ENCODE data around the gene ELF1.
"Not testable (repeated sequence)": the region's sequence is repeated elsewhere in the genome, so short reads cannot be mapped to it uniquely, and the experiment has no call there.

The ELF1 gene

DNA sequence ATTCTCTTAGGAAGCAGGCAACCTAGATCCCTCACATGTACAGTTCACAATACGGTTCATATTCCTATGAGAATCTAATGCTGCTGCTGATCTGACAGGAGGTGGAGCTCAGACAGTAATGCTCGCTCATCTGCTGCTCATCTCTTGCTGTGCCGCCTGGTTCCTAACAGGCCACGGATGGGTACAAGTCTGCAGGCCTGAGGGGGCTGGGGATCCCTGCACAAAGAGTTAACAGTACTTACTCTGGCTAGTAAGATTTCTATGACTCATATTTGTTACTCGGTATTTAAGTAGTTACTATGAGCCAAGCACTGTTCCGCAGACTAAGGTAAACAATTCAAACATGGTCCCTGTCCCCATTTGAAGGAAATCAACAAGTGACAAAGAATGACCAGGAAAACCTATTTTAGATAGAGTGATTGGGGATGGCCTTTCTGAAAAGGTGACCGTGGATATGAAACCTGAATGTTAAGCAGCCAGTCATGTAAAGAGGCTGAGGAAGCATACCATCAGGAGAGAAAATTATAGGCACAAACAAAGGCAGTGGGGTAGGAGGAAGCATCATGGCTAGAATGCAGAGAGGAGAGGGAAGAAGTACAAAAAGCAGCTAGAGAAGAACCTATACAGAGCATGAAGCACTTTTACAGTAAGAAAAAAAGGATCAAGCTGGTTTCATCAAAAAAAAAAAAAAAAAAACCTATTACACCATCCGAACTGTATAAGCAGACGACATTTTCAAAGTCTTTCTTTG is 21.6 kb upstream of the ELF1 start:
- no peak for DNase-seq

DNA sequence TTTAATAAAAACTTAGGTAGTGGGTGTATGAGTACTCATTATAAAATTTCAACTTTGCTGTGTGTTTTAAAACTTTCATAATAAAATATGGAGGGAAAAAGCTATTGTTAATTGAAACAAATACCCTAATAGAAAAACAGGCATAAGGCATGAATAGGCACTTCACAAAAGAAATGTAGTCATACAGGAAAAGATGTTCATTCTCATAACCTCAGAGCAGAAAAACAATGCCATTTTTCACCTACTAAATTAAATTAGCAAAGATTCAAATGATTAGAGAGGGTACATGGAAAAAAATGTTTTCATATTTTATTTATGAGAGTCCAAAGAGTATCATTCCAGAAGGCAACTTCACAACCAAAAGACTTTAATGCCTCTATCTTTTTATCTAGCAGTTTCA is 20.6 kb upstream of the ELF1 start:
- DNase-seq, result no peak

DNA sequence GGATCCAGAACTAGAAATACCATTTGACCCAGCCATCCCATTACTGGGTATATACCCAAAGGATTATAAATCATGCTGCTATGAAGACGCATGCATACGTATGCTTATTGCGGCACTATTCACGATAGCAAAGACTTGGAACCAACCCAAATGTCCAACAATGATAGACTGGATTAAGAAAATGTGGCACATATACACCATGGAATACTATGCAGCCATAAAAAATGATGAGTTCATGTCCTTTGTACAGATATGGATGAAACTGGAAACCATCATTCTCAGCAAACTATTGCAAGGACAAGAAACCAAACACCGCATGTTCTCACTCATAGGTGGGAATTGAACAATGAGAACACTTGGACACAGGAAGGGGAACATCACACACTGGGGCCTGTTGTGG is 17.4 kb upstream of the ELF1 start:
- DNase-seq, result not testable (repeated sequence)

DNA sequence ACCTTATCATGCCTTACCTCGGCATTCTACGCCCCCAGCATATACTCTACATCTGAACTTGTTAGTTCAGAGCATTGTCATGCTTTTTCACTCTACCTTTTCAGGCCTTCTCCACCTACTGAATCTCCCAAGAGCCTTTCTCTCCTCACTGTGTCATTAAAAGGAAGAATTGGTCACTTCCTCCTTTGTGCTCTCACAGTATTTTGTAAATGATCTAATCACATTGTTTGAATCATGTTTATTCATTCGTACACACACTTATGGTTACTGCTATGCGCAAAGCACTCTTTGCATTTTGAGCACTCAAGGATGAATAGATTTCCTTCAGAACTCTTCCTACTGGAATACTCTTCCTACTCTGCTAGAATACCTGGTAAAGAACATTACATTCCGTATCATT is 15.8 kb upstream of the ELF1 start:
- DNase-seq, result no peak

DNA sequence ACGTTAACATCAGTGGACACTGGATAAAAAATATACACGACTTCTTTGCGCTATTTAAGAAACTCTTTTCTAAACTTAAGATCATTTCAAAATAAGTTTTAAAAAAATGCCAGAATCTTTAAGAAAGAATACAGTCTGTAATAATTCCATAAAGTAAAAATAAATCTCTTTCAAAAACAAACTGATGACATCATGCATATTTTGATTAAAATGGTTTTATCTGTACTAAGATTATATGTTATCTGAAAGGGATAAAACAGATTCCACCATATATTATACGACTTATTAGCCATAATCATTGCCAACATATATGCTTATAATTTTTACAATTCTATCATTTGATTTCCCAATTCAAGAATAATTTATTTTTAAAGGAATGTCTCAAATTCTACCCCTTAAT is 15.3 kb upstream of the ELF1 start:
- no peak for DNase-seq

DNA sequence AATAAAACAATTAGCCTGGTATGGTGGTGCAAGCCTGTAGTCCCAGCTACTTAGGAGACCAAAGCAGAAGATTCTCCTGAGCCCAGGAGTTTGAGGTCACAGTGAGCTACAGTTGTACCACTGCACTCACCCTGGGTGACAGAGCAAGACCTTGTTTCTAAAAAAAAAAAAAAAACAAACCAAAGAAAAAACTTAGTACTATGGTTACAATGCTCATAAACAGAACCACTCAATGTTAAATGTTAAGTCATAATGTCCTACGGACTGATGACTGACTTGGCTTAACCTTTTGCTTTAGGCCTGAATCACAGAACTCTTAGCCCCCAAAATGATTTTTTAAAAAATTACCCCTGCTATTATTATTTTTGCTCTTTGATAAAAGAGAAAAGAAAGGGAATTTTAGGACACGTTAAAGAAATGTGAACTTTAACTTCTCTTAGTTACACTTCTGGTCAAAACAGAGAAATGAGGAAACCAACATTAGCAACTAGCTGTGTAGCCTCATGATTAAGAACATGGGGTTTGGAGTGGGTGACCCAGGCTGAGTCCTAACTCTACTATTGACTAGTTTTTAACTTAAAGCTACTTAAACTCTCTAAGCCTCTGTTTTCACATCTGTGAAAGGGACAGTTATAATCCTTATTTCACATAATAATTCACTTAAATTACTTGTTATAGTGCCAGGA is 13.7 kb upstream of the ELF1 start:
- DNase-seq, result no peak

DNA sequence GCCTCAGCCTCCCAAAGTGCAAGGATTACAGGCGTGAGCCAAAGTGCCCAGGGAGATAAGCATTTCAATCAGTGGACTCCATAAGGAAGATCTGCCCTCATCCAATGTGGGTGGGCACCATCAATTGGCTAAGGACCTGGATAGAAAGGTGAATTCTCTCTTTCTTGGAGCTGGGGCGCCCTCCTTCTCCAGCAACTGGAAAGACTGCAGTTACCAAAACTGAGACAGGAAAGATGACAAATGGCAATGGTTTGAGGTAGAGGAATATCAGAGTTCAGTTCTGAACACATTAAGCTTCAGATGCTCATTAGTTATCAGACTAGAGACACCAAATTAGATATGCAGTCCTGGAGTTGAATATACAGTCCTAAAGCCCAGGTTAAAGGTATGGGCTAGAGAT is 10.5 kb upstream of the ELF1 start:
- DNase-seq, result no peak

DNA sequence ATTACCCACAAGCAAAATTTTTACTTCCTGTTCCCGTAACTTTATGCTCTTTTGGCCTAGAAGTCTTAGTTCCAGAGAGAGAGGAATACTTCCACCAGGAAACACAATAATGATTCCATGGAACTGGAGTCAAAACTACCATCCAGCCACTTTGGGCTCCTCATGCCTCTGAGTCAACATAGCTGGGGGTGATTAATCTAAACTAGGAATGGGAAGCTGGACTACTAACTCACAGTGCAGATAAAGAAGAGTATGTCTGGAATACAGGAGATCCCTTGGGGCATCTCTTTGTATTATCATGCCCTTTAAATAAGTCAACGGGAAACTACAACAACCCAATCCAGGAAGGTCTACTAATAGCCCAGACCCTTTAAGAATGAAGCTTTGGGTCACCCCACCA is 8.9 kb upstream of the ELF1 start:
- no peak for DNase-seq

DNA sequence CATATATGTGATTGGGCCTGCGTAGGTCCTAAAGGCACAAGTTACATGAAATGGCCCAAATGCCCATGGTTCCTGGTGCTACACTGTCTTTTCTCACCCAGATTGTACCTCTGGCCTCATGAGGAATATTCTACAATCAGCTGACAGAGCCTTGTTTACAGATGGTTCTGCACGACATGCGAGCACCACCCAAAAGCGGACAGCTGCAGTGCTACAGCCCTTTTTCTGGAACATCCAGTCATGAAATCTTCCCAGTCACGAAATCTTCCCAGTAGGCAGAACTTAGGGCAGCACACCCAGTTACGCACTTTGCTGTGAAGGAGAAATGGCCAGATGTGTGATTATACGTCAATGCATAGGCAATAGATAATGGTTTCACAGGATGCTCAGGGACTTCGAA is 7.7 kb upstream of the ELF1 start:
- DNase-seq, result no peak

DNA sequence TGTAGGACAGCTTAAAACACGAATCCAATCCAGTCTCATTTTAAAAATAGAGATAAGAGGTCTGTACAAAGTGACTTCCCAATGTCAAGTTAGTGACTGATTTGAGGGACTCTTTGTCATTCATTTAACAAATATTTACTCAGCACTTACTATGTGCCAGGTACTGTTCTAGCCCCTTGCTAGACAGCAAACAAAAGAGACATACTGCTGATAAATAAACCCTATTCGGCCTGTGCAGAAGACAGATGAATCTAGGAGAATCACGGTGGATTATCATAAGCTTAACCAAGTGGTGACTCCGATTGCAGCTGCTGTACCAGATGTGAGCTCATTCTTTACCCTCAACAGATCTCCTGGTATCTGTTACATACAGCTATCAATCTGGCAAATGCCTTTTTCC is 6.4 kb upstream of the ELF1 start:
- DNase-seq, result no peak

DNA sequence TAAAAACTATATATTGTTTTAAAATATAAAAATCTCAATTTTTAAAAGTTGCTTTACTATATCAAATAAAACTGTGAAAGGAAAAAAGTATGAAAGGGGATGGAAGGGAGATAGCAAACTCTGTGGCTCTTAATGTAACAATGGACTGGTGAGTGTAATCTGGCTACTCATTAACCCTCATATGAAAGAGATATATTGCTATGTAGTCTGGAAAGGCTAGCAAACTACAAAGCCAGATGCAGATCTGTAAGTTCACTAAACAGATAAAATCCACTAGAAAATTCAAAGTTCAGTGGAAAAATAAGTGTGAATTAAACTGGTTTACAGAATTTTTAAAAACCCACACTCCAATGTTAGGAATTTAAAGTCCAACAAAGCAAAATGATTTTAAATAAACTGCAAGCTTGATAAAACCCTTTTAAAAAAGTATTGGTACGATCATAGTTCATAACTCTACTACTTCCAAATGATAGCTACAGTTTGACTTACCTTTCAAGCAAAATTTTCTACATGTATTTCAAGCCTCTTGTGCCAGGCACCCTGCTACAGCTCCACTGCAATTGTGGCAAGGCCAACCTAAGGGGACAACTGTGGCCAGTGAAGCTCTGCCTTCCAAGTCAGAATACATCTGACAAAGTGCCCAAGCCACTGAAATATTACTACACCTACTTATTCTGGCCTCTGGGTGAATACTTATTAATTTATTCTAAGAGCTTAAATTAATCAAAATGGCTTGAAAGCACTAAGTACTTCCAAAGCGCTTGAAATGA is 647 bp upstream of the ELF1 start:
- no peak for DNase-seq

DNA sequence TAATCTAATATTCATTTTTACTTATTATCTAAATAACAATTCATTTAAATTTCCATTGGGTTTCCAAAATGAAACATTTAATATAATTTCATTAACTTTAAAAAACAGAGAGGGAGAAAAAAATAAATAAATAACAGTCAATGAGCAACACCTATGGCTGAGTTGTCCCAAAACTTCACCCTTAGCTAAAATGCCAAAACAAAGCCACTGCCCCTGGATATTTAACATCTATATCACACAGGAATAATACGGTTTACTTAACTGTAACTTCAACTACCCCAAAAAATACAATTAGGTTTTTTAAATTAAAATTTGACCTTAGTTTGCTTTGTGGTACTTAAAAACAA is 541 bp downstream of the ELF1 start:
- DNase-seq, result no peak

DNA sequence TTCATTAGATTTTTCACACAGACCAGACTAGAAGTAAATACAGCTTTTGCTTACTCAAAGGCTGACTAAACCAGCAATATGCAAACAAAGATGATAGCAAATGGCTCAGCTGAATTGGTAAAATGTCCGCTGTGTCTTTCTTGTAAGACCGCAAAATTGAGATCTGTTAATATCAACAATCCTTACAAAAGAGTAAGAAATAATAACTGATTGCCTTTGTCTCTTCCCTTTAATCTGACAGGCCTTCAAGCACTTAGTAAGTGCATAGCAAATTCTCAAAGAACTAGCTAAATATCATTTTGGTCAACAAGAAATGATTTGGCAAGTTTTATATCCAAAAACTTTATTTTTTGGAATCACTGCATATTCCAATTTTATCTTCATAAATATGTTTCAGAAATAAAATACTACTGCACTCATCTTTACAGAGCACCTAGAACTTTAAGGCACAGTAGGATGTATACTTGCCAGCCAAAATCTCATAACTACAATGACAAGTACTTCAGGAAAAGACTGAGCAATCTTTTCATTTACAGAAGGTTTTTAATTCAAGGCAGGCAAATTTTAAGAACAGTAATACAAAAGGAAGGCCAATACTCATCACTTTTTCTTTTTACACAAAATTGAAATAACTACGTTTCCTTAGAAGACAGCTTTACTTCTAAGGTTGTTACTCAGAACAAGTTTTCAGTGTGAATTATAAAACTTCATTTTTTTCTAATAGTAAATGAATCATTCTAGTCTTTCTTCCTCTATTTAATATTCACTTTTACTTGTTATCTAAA is 1.1 kb downstream of the ELF1 start:
- no peak for DNase-seq

DNA sequence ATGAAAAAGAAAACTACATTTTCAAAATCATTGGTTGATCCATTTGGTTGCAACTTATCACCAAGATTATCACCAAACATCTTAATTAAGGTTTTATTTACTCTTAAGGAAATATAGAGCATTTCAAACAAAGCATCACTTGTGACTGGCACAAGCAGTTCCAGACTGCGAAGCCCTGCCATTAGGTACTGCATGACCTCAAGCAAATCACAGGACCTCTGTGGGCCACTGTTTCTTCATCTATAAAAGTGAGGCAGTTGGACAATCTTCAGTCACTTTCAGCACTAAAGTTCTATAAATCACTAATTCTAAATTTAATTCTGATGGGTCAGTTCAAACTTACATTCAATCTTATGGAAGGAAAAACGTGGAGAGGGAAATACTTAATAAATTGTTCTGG is 2.0 kb downstream of the ELF1 start:
- no peak for DNase-seq

DNA sequence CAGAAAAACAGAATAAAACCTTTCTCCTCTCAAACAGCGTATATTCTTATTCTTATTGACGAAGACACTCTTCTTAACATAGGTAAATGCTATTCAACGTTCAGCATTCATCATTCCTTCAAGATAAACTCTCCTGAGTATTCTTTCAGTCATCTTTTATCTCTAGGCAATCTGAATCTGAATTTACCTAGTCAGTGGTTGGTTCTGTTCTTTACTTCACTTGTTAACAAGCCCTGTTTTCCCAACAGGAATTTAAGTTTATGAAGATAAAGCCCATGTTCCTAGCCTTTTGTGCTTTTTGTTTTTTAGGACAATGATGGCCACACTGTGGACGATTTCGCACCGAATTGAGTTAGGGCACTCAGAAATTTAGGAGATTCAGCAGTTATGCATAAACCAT is 3.2 kb downstream of the ELF1 start:
- no peak for DNase-seq

DNA sequence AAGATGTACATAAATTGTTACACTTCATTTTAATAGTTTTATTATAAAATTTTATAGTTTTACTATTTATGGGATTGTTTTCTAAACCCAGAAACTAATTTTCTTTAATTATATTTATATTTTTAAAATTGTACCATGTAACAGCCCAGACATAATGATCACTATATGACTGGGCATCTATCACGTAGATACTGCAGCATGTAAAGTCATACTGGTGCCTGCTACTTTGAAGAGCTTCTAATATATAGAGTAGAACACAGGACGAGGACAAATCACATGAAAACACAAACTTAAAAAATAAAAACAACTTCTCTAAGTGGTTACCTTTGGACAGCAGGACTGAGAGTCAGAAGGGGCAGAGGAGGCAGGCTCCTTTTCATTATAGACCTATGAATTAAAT is 5.3 kb downstream of the ELF1 start:
- no peak for DNase-seq

DNA sequence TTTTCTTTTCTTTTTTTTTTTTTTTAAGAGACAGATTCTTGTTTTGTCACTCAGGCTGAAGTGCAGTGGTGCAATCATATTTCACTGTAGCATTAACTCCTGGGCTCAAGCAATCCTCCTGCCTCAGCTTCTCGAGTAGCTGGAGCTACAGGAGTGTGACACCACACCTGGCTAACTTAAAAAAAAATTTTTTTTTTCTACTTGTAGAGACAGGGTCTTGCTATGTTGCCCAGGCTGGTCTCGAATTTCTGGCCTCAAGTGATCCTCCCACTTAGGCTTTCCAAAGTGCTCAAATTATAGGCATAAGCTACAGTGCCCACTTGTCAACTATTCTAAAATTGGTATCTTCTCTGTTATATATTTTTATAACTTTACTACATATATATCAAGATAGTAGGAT is 6.6 kb downstream of the ELF1 start:
- DNase-seq, result no peak

DNA sequence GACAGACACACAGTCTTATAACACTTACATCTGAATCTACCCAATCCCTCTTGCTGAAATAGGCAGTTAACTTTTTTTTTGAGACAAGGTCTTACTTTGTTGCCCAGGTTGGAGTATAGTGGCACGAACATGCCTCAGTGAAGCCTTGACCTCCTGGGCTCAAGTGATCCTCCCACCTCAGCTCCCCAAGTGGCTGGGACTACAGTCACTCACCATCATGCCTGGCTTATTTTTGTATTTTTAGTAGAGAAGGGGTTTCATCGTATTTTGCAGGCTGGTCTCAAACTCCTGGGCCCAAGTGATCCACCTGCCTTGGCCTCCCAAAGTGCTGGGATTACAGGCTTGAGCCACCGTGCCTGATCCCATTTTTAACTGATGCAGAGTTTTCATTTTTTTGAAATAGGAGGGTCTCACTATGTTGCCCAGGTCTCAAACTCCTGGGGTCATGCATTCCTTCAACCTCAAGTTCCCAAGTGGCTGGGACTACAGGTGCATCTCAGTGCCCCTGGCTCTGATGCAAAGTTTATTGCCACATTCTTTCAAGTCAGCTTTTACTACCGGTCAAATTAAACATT is 7.6 kb downstream of the ELF1 start:
- DNase-seq, result no peak

DNA sequence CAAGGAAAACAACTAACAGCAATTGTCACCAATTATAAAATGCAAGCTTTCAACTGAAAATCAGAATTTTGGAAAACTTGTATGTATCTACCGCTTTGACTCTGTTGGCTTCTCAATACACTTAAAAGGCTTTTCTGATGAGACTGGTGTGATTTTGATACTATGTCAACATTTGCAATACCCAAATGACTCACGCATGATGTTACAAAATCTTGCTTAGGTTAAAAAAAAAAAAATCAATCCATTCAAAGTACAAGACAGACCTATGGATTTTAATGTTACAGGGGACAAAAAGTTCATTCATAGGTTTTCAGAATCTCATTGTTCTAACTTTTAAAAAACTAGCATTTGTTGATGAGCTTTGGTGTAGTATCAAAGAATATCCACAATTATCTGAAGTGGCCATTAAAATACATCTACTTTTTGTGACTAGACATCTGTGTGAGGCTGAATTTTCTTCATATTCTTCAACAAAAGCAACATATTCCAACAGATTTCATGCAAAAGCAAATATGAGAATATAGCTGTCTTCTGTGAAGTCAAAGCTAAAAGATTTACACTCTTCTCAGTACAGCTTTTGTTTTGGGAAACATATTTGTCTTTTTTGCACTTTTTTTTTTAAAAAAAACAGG is 10.7 kb downstream of the ELF1 start:
- no peak for DNase-seq

DNA sequence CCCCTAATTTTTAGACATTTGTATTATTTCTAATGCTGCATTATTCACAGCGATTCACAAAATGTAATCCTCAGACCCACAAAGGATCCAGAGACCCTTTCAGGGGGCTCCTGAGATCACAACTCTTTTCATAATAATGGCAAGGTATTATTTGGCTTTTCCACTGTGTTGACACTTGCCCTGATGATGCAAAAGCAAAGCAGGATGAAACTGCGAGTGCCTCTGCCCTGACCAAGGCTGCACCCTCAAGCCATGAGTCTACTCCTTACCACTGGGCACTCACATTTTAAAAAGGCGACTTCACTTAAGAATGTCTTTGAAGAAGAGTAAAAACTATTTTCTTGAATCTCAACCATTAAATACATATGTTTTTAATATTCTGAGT is 11.4 kb downstream of the ELF1 start:
- no peak for DNase-seq

DNA sequence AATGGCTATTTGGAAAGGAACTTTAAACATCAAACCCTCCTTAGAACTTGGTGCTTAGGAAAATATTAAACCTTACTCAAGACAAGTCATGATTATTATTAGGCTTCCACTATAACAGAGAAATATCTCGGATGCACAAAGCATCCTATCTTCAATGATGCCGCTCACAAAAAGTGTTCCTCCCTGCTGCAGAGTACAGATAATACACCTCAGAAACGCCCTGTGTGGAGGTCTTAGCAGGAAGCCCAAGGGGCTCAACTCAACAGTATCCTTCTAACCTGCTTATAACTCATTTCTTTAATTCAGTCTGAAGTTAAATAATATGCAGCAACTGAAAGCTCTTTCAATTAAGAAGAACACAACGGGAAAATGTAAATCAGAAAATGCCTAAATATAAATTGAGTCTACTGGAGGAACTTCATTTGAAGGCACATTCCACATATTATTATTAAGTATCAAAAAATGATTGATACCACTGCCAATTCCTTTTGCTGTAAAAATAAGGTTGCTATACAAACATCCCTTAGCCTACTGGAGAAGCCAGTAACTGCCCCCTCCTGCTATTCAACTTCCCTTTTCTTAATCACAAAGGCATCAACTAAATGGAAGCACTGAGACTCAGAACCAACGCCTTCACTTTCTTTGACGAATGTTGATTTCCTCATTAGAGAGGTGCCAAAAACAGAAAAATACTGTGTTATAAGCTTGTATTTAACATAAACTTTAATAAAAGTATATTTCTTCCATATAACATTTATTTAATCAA is 12.0 kb downstream of the ELF1 start:
- DNase-seq, result no peak

DNA sequence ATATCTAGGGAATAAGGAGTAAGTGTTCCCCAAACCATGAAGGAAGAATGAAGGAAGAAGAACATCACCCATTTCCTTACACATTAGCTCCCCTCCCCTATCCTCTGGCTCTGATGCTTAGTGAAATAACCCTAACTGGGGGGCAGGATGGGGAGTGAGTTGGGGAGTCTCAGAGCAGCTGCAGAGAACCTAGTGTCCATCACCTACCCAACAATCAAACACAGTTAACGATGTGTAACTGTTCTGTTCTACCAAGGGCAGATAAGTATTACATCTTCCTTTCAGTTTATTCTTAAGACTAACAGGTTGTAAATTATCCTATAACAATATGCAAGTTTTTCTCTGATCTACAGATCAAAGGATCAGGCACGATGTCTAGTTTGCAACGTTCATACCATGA is 12.8 kb downstream of the ELF1 start:
- DNase-seq, result no peak
